Erythroblast (primary cell): ENCODE data around the gene HTRA2.

ENCODE experiments used
- DNase-seq, 2 experiments: peaks; one replicate each; lab custom pipeline; 2025; lab: John Stamatoyannopoulos, UW
- GATA1 ChIP-seq: IDR thresholded peaks from 2 replicates; pipeline ENCODE4 v1.6.1; 2011; ENCODE audit warnings: low read depth, mild to moderate bottlenecking, control low read depth, low read length, moderate library complexity
- POLR2A ChIP-seq: IDR thresholded peaks from 2 replicates; pipeline ENCODE4 v1.6.1; 2011; ENCODE audit warnings: mild to moderate bottlenecking, low read length

Gene HTRA2

DNA sequence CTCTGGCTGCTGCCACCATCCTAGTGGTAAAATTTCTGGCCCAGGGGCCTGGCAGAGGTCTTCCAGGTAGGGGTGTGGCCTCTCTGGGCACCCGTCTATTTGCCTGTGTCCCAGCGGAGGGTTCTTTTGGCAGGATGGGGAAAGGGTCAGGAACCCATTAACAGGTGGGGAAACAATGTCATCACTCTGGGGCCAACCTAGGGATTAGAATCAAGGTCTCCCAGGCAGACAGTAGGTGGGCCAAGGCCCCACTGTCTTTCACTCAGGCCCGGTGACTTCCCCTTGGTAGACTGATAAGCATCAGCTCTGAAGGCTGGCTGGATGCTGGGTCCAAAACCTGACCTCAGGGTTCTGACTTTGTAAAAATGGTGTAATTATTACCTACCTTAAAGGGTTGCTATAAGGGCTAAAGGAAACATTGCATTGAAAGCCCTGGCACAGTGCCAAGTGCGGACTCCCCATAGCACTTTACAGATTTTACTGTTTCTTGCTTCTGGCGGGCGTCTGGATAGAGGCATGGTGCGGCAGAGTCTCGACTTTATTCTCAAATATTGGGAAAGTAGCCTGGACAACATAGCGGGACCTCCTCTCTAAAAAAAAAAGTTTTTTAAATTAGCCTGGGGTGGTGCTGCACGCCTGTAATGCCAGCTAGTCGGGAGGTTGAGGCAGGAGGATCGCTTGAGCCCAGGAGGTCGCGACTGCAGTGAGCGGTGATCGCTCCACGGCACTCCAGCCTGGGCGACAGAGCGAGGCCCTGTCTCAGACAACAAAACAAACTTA, 32.5 kb upstream of the HTRA2 start:
- DNase-seq: no peak
- no peak for TF ChIP-seq GATA1
- no peak for TF ChIP-seq POLR2A

DNA sequence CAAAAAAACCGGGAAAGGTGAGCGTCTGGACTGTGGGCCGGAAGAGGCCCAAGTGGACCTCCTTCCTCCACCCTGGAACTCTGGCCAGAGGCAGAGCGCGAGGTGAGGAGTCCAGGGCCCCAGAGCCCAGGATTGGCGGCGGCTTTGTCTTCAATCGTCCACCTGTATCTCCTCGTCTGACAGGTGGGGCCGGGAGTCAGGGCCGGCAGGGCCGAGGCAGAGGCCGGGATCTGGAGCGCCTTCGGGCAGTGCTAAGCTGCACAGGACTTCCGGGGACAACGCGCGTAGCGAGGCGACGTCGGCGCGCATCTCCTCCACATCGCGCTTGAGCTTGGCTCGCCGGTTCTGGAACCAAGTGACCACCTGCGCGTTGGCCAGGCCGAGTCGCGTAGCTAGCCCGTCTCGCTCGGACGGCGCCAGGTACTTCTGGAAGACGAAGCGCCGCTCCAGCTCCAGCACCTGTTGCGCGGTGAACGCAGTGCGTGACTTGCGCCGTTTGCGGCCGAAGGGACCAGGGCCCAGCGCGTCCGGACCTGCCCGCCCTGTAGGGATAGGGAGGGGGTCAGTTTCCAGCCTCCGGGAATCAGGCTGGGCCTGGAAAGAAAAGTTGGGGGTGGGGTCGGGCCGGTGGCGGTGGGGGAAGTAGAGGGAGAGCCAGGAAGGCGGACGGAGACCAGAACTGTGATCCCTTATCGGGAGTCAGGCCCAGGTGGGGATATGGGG, 31.8 kb upstream of the HTRA2 start:
- DNase-seq: peak in 1 of 2 experiments; percentile 36
- no peak for TF ChIP-seq GATA1
- no peak for TF ChIP-seq POLR2A

DNA sequence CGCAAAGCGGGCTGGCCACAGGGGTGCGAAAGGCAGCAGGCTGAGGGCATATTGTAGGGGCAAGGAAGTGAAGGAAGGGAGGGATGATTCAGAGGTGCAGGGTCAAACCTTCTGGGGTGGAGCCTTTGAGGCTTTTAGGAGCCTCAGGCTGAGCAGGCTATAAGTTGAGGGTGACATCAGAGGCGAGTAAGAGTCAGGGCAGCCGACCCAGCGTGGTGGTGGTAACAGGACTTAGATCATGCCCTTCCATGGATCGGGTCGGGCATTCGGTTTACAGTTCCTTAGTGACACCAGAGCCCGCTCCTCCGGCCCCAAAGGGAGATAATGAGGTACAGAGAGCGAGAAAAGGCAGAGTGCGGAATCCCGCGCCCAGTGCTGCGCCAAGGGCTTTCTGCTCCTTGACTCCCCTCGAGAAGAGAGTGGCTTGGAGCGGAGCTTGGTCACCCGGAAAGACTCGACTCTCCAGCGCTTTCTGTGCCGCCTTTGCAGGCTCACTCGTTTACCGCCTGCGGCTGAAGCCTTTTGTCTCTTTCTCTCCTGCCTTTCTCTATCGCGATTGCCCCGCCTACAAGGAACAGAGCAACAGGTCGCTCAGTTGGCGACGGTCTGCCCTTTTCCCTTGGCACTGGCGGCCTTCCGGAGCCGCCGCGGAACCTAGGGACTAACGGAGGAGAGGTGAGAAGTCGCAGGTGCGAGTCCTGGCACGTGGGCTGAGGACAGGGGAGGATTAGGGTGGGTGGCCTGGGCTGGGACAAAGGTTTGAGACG, 31.1 kb upstream of the HTRA2 start:
- peak in 1 of 2 experiments; percentile 66 for DNase-seq
- TF ChIP-seq POLR2A: peak; percentile 25
- TF ChIP-seq GATA1: no peak

DNA sequence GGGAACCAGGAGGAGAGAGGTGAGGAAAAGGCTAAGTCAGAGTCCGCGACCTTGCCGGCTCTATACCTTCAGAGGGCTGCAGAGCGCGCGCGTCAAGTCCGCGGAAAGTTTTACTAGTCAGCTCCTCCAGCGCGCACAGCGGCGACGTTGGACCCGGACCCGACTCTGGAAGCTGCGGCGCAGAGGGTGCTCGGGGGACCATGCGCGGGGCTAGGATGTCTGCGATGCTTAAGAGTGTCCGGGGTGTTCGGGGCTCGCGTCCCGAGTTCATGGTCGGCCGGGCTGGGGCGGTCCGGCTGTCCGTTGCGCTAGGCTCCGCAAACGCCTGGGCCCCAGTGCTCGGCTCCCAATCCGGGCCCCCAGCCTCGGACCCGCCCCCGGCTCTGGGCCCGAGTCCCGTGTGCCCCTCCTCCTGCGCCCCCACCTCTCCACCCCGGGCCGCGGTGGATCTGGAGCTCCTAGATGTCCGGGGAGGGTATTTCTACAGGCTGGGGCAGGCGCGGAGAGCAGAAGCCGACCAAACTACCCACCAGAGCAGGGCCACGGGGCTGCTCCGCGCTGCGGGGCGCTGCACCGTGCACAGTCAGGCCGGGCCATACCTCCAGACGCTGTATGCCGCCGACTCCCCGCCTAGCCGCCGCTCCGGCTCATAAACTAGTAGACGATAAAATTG, 30.3 kb upstream of the HTRA2 start, which contains the start of gene LBX2:
Gene LBX2 (minus strand): TSS at position 337 of the 673 bp plus-strand sequence. CDS start 66 bp downstream, at position 271.
- peak; percentile 46 to 56 for DNase-seq
- no peak for TF ChIP-seq GATA1
- no peak for TF ChIP-seq POLR2A

DNA sequence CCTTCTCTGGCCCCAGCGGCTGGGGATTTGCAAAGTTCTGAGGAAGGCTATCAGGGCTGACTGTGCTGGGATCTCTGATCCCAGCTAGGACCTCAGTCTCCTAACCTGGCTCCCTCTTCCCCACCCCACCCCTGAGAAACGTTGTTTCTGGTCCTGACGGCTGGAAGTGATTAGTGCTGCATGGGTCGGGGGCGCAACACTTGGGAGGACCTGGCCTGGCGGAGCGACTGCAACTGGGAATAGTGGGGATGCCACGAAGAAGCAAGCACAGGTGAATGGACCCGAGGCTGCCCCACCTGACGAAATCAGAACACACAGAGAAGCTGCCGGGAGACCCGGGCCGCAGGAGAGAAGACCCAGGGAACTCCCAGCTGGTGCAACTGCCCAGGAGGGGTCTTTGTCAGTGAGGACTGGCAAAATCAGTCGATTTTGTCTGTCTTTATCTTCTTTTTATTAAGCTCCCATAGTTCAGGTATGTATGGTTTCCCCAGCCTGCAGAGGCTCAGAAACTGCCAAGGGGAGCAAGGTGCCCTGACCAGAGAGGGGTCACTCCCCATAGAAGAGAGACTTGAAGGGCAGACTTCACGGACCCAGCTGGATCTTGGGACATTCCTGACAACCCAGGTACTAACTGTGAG, 29.7 kb upstream of the HTRA2 start:
- TF ChIP-seq GATA1: no peak
- TF ChIP-seq POLR2A: no peak

DNA sequence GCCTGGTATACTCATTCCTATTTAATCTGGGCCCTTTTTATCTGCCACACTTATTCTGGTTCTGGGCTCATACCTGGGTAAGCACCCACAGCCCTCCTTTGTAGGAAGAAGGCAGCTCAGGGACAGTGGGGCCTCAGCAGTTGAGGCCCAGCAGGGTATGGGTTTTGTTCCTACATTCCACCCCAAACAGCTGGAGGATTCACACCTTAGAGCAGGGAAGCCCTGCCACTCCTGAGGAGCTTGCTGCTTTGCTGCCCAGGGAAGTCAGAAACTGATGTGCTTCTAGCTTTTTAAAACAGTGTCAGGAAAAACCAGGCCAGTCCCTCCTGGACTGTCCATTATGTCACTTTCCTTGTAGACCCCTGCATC, 29.2 kb upstream of the HTRA2 start:
- DNase-seq: no peak
- TF ChIP-seq POLR2A: no peak
- TF ChIP-seq GATA1: no peak

More for the DNA sequence above, 29.7 kb upstream of the HTRA2 start:
- no peak for DNase-seq

DNA sequence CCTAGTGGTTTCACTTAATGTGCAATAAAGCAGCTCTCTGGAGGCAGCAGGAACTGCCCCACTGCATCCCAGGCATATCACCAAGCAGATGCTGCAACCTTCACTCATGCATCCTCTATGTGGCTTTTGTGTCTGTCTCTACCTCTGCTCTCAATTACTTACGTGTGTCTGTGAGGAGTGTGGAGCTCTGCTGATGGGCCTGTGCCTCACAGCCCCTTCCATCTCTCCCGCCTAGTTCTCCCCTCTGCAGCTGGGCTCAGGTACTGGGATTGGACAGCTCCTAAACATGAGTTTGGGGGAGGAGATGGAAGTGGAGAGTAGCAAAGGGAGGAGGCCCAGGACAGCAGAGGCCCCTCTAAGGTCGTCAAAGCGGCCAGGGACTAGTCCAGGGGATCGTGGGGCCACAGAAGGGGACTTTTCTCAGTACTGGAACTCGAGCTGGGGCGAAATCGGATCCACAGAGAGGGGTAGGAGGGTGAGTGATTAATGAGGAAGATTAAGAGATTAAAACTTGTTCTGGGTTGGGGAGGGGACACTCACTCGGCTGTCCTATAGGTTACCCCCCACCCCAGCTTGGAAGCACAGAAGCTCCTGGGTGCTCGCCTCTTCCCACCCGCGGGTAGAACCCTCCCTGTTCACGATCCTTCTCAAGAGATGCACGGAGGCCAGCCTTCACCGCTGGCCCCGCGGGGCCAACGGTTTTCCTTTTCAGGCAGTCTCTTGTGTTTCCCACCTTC, 28.2 kb upstream of the HTRA2 start:
- peak in 1 of 2 experiments; percentile 54 for DNase-seq
- TF ChIP-seq GATA1 (no peak), POLR2A (no peak)

DNA sequence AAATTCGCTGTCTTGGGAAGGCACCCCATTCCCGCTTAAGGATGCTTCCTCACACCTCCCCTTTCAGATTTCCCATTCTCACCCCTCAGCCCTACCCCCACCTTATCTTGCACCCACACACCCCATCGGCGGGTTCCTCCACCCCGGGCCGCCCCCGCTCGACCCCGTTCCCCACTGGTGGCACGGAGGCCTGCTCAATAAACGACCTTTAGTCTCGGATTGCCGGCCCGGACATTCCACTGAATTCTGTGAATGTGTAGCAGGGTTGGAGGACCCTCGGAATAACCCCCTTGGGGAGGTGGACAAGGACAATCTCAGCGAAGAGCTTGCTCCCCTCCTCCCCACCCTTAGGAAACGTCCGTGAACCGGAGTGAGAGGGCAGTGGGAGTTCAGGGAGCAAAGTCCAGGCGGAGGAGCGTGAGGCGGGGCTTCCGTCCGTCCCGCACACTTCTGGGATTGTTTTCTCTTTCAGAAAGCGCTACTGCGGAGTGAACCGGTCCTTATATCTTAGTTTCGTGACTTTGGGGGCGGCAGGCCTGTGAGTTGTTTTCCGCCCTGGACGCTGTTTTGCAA, 27.5 kb upstream of the HTRA2 start:
- TF ChIP-seq POLR2A (no peak), GATA1 (no peak)
- peak; percentile 41 to 70 for DNase-seq

DNA sequence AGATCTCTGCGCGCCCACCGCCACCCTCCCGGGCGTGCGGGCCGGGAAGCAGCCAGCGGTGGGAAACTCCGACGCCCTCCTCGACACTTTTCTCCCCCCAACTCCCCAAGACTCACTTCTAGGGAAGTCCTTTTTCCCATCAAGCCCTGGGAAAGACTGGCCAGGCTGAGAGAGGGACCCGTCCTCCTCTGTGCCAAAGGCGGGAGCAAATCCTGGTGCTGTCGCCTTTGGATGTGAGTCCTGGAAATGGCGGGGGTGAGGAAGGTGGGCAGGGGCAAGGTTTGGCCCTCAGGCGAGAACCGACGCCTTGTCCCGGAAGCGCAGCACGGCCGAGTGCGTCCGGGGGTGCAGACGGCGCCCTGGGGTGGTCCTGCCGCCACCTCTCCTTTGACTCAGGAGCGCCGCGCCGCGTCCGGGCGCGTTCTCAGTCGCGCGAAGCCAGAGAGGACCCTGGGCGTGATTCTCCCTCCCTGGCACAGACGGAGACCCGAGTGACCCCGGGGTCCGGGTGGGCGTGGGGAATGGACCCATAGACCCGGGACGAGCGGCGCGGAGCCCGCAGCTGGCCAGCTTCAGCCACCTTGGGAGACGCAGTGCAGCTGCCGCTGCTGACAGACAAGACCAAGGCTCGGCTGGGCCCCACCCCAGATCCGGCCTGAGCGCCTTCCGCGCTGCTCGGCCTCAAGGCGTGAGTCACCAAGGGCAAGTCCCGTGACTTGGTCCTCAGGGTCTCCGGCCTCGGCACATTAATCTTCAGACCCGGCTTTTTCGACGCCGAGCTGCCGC, 26.8 kb upstream of the HTRA2 start:
- peak; percentile 86 to 92 for DNase-seq
- TF ChIP-seq POLR2A (peak; percentile 73), GATA1 (no peak)

DNA sequence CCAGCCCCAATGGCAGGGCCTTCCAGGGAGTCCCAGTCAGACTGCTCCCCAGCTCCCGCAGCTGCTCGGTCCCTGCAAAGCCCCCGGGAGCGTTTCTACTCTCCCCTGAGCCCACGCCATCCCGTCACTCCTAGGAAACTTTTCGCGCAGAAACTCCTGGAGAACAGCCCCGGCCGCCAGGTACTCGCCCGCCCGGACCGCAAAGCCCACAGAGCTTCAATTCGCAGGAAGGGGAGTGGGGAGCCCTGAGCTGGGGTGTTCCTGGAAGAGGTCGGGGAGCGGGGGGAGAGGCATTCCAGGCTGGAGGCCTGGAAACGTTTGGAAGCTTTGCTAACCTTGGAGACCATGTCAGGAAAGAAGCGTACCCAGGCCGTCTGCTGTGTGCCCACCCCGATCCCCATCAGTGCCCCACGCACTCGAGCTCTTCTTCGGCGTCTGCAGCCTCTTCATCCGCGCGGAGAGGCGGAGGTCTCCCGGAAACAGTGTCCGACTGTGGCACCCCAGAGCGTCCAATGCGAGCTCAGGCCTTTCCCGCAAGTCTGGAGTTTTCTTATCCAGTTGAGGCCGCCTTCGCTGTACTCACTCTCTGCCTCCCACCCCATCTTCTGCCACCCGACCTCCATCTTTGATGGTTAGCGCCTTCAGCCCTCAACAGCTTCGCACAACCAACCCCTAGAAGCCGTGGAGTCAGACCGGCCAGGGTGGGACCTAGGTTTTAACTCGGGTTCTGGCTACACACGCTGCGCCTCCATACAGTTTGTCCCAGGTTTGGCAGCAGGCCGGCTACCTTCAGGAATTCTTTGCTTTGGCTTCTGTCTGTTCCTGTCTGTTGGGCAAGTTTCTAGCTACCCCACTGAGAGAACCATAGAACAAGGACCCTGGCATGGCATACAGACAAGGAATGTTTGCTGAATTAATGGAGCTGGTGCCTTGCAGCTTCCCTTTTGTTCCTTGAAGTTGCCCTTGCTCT, 25.9 kb upstream of the HTRA2 start:
- TF ChIP-seq GATA1 (no peak), POLR2A (no peak)
- no peak for DNase-seq
